OCI-LY7 (cell line): ENCODE results near the gene RNF128. TPM values are rescaled to one million over a fixed set of nuclear protein-coding genes. Genes with fewer than 3 reads are reported as not detected.

Experiments used
- BruUV-seq: library from RNA; stranded (reverse); fragments of 400-500 nt; replicated peaks from 2 replicates; lab custom pipeline; 2021; lab: Mats Ljungman, UMichigan
- CTCF ChIA-PET: fragments of 300-600 bp; sonication (Branson Sonifier 250); formaldehyde crosslinking; loops from one replicate; lab custom pipeline; 2022; ENCODE audit warnings: antibody characterized with exemption; ENCODE audit not compliant: unreplicated experiment; lab: Charles Lee
- POLR2A ChIA-PET: fragments of 300-600 bp; sonication (Branson Sonifier 250); formaldehyde crosslinking; loops from one replicate; lab custom pipeline; 2022; ENCODE audit warnings: antibody characterized with exemption; lab: Charles Lee
- DNase-seq: peaks from one replicate; pipeline ENCODE4 v3.0.0-alpha.2; 2015; ENCODE audit warnings: low spot score
- H2AFZ ChIP-seq: fragments of 200-600 bp; sonication (generic), shearing (Covaris generic); 2 replicates; pipeline ENCODE4 v1.6.1; 2014; ENCODE audit warnings: mild to moderate bottlenecking, antibody characterized with exemption, low read length, moderate library complexity
- H3K27ac ChIP-seq: fragments of 200-600 bp; sonication (generic); 2 replicates; pipeline ENCODE4 v1.5.1; 2014; ENCODE audit warnings: mixed run types, low read depth, mild to moderate bottlenecking, moderate library complexity, low read length, inconsistent platforms; ENCODE audit not compliant: poor library complexity, severe bottlenecking
- H3K36me3 ChIP-seq: fragments of 200-600 bp; sonication (generic); 2 replicates; pipeline ENCODE4 v1.6.1; 2014; ENCODE audit warnings: mild to moderate bottlenecking, antibody characterized with exemption, low read length, moderate library complexity, mixed read lengths; ENCODE audit not compliant: insufficient read depth
- H3K4me1 ChIP-seq: fragments of 200-600 bp; sonication (generic); 2 replicates; pipeline ENCODE4 v1.5.1; 2014; ENCODE audit warnings: mild to moderate bottlenecking, low read length; ENCODE audit not compliant: insufficient read depth, poor library complexity, severe bottlenecking
- H3K4me2 ChIP-seq: fragments of 200-600 bp; sonication (generic); 2 replicates; pipeline ENCODE4 v1.6.1; 2014; ENCODE audit warnings: mild to moderate bottlenecking, low read length
- H3K4me3 ChIP-seq: fragments of 200-600 bp; sonication (generic); 2 replicates; pipeline ENCODE4 v1.5.1; 2014; ENCODE audit warnings: mild to moderate bottlenecking, low read depth, low read length; ENCODE audit not compliant: poor library complexity, severe bottlenecking
- H3K79me2 ChIP-seq: fragments of 200-600 bp; sonication (generic); 2 replicates; pipeline ENCODE4 v1.6.1; 2016; ENCODE audit warnings: low read depth, mild to moderate bottlenecking, low read length, moderate library complexity, mixed read lengths; ENCODE audit not compliant: insufficient read depth
- H3K9me2 ChIP-seq: fragments of 200-600 bp; sonication (generic); 2 replicates; pipeline ENCODE4 v1.6.1; 2016; ENCODE audit warnings: mild to moderate bottlenecking, low read length, mixed read lengths; ENCODE audit not compliant: insufficient read depth
- H3K9me3 ChIP-seq: fragments of 200-600 bp; sonication (generic); 2 replicates; pipeline ENCODE4 v1.6.1; 2014; ENCODE audit warnings: mild to moderate bottlenecking, mixed run types, low read length, mixed read lengths
- H4K20me1 ChIP-seq: fragments of 200-600 bp; sonication (generic); 2 replicates; pipeline ENCODE4 v1.6.1; 2014; ENCODE audit warnings: mild to moderate bottlenecking, antibody characterized with exemption, low read length, moderate library complexity, mixed read lengths; ENCODE audit not compliant: insufficient read depth
- CTCF ChIP-seq: fragments of 200-600 bp; sonication (generic); conservative IDR thresholded peaks from 2 replicates; pipeline ENCODE4 v1.5.1; 2014; ENCODE audit warnings: mild to moderate bottlenecking, antibody characterized with exemption, low read length, moderate library complexity, mixed read lengths
- EZH2phosphoT487 ChIP-seq: fragments of 200-600 bp; sonication (generic); IDR thresholded peaks from 2 replicates; pipeline ENCODE4 v1.6.1; 2018; ENCODE audit warnings: low read depth, borderline replicate concordance, mild to moderate bottlenecking, mixed run types, antibody characterized with exemption, low read length, moderate library complexity, mixed read lengths
- intact Hi-C: fragments of 100-400 bp; cut with micrococcal nuclease; formaldehyde crosslinking; loops from one replicate; pipeline ENCODE4 v1.10.0; 2022; ENCODE audit not compliant: unreplicated experiment
- total RNA-seq, 2 experiments: library from RNA; depleted of rRNA in 1 of 2; stranded (reverse); fragments of >200 nt in 1 of 2; shearing (Covaris generic) in 1 of 2; gene quantifications; 2 replicates each; pipeline ENCODE4 v1.2.3, GENCODE V29; 2014 to 2022

RNF128 gene
- total RNA-seq, 2 experiments from 2014 or later: not detected

GRCh38 chrX:106742193-106742592 is 15.7 kb downstream of the RNF128 start:
- no peaks in the 10 kb centered on the region for H3K36me3 ChIP-seq
- no peak overlapping the region for H3K27ac ChIP-seq
- intact Hi-C loops: no loop called here
- H2AFZ ChIP-seq: no peak overlapping the region
- BruUV-seq: no TSS peak
- DNase-seq: no peak
- CTCF ChIA-PET: no interaction called here
- no peaks in the 10 kb centered on the region for H3K79me2 ChIP-seq
- no peak overlapping the region for H3K4me3 ChIP-seq
- no peaks in the 10 kb centered on the region for H3K4me1 ChIP-seq
- TF ChIP-seq CTCF: no peak
- TF ChIP-seq EZH2phosphoT487: no peak
- H4K20me1 ChIP-seq: no peaks in the 10 kb centered on the region
- no peak overlapping the region for H3K4me2 ChIP-seq
- H3K9me2 ChIP-seq: no peaks in the 10 kb centered on the region
- POLR2A ChIA-PET: no interaction called here
- no peaks in the 10 kb centered on the region for H3K9me3 ChIP-seq

GRCh38 chrX:106742805-106743204 is 16.3 kb downstream of the RNF128 start:
- H3K79me2 ChIP-seq: no peaks in the 10 kb centered on the region

More at GRCh38 chrX:106742805-106743204, 16.3 kb downstream of the RNF128 start:
- ChIA-PET CTCF (no interaction called here), POLR2A (no interaction called here)
- Histone ChIP-seq H3K4me1 (no peaks in the 10 kb centered on the region), H3K9me2 (no peaks in the 10 kb centered on the region), H3K4me3 (no peak overlapping the region), H3K4me2 (no peak overlapping the region), H4K20me1 (no peaks in the 10 kb centered on the region), H3K9me3 (no peaks in the 10 kb centered on the region), H3K27ac (no peak overlapping the region), H2AFZ (no peak overlapping the region), H3K36me3 (no peaks in the 10 kb centered on the region)
- no peak for TF ChIP-seq EZH2phosphoT487
- no peak for TF ChIP-seq CTCF
- no TSS peak for BruUV-seq
- DNase-seq: no peak
- intact Hi-C loops: no loop called here
